Fibroblast of mammary gland (primary cell): ENCODE data around the gene KCNC3.

Experiments used
- DNase-seq: peaks from one replicate; pipeline ENCODE4 v3.0.0-alpha.2; 2010; ENCODE audit warnings: low read depth
- H3K4me3 ChIP-seq: 2 replicates; pipeline ENCODE4 v1.5.1; 2011; ENCODE audit warnings: low read depth, mild to moderate bottlenecking, low read length, moderate library complexity; ENCODE audit not compliant: control insufficient read depth
- TF ChIP-seq, protein P1 (sequence below): conservative IDR thresholded peaks from 2 replicates; pipeline ENCODE4 v1.5.1; 2011; ENCODE audit warnings: low read depth, low read length, inconsistent platforms; ENCODE audit not compliant: control insufficient read depth, insufficient read depth

The KCNC3 gene

DNA sequence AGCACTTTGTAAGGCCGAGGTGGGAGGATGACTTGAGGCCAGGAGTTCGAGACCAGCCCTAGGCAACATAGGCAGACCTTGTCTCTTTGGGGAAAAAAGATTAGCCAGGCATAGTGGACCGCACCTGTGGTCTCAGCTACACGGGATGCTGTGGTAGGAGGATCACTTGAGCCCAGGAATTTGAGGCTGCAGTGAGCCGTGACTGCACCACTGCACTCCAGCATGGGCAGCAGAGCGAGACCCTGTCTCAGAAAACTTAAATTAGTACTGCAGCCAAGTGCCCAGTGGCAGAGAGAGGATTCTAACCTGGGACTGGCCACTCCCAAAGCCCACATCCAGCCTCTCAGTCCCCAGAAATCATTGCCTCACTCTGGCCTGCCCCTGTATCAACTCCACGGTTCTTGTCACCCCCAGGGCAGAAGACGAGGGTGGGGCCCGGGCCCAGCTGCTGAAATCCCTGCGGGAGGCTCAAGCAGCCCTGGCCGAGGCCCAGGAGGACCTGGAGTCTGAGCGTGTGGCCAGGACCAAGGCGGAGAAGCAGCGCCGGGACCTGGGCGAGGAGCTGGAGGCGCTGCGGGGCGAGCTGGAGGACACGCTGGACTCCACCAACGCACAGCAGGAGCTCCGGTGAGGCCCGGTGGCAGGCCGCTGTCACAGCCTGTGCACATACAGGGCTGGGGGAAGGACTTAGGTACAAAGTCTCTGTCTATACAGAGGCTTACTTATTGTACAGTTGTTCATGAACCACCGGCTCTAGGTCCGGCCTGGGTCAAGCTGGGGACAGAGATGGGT lies 53.4 kb downstream of the KCNC3 start:
- H3K4me3 ChIP-seq = no peak overlapping the region
- TF ChIP-seq, protein P1, sequence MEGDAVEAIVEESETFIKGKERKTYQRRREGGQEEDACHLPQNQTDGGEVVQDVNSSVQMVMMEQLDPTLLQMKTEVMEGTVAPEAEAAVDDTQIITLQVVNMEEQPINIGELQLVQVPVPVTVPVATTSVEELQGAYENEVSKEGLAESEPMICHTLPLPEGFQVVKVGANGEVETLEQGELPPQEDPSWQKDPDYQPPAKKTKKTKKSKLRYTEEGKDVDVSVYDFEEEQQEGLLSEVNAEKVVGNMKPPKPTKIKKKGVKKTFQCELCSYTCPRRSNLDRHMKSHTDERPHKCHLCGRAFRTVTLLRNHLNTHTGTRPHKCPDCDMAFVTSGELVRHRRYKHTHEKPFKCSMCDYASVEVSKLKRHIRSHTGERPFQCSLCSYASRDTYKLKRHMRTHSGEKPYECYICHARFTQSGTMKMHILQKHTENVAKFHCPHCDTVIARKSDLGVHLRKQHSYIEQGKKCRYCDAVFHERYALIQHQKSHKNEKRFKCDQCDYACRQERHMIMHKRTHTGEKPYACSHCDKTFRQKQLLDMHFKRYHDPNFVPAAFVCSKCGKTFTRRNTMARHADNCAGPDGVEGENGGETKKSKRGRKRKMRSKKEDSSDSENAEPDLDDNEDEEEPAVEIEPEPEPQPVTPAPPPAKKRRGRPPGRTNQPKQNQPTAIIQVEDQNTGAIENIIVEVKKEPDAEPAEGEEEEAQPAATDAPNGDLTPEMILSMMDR = no peak
- no peak for DNase-seq

DNA sequence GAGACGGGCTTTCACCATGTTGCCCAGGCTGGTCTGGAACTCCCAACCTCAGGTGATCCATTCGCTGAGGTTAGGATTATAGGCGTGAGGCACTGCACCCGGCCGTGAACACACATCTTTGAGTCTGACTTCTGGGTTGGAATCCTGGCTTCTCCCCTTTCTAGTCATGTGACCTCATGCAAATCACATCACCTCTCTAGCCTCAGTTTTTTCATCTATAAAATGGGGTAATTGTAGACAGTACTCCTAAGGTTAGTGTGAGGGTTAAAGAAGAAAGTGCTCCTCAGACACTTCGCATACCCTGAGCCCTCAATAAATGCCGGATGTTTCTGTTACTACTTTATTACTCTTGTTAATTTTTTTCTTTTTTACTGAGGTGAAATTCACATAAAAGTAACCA lies 55.4 kb downstream of the KCNC3 start:
- no peak overlapping the region for H3K4me3 ChIP-seq
- DNase-seq = no peak
- TF ChIP-seq, protein P1 = no peak

DNA sequence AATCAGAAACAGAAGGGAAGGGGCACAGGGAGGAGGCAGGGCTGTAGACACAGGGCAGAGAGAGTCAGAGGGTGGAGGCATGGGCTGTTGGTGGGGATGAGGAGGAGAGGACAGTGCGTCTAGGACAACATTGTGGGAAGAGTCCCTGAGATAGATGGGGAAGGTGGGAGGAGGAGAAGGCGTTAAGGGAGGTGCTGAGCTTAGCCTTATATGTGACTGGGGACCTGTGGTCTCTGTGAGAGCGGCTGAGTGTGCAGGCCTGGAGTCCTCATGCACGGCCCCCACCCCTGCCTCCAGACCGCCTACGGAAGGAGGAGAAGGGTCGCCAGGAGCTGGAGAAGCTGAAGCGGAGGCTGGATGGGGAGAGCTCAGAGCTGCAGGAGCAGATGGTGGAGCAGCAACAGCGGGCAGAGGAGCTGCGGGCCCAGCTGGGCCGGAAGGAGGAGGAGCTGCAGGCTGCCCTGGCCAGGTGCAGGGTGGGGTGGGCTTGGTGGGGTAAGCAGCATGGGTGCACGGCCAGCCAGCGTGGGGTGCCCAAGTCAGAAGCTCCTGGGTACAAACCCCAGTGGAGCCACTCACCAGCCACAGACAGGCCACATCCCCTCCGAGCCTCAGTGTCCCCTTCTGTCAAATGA lies 56.8 kb downstream of the KCNC3 start:
- no peak for DNase-seq
- TF ChIP-seq, protein P1 = no peak
- no peak overlapping the region for H3K4me3 ChIP-seq

DNA sequence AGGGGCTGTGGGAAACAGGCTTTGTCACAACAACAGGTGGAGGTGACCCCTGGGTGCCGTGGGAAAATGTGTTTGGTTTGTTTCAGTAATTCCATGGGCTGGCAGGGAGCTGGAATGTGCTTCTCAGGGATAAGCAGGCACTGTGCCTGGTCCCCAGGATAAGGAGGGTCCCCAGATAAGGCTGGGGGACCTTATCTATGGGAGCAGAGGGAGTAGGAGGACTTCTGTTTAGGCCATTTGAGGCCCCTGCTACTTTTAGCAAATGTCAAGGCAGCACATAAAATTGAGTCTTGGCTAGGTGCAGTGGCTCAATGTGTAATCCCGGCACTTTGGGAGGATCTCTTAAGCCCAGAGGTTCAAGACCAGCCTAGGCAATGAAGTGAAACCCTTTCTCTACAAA lies 59.5 kb downstream of the KCNC3 start:
- no peak for DNase-seq
- TF ChIP-seq, protein P1 = no peak
- no peak overlapping the region for H3K4me3 ChIP-seq

DNA sequence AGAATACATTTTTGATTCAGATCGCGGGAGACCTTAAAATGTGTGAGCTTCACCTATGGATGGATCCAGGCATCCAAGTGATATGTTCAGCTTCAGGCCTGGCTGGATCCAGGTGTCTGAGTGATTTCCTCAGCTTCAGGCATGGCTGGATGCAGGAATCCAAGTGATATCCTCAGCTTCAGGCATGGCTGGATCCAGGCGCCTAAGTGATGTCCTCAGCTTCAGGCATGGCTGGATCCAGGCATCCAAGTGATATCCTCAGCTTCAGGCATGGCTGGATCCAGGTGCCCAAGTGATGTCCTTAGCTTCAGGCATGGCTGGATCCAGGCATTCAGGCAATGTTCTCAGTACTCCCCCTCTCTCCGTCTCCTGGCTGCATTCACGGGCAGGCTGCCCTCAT lies 60.7 kb downstream of the KCNC3 start:
- TF ChIP-seq, protein P1 = no peak
- H3K4me3 ChIP-seq = no peak overlapping the region
- no peak for DNase-seq

DNA sequence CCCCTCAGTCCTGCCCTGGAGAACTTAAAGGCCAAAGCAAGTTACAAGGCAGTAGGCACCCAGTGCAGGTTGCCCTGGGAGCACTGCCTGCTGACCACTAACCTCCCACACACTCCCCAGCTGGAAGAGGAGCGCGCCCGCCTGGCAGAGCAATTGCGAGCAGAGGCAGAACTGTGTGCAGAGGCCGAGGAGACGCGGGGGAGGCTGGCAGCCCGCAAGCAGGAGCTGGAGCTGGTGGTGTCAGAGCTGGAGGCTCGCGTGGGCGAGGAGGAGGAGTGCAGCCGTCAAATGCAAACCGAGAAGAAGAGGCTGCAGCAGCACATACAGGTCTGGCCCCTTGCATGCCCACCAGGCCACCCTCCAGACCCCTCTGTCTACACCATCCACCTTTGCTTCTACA lies 61.1 kb downstream of the KCNC3 start:
- H3K4me3 ChIP-seq = no peak overlapping the region
- DNase-seq = peak; percentile 2

More for the DNA sequence above, 61.1 kb downstream of the KCNC3 start:
- TF ChIP-seq, protein P1 = no peak
